Measurements from ENCODE around the gene EIF2AK3.
A peak's percentile ranks its signal among the peaks of the same experiment; 100 is the strongest.
"Not testable (repeated sequence)": the region's sequence is repeated elsewhere in the genome, so short reads cannot be mapped to it uniquely, and the experiment has no call there.

EIF2AK3 gene

DNA sequence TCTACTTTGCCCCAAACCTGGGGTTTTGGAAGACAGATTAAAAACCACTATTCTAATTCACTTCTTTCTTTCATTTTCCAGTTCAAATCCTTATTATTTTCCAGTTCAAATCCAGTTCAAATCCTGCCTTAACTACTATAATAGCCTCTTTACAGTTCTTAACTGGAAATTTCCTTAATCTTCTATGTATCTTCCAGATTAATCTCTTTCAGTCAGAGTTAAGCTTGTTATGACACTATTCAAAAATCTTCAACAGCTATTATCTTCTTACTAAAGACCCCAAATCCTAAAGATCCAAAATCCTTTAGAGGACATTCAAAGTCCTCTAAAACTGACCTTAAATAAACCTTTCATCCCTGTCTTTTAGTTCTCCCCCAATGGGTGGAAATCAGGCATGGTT lies 30.1 kb downstream of the EIF2AK3 start:
- no peak for DNase-seq (ENCODE audit: low read depth in 3 of 3)

DNA sequence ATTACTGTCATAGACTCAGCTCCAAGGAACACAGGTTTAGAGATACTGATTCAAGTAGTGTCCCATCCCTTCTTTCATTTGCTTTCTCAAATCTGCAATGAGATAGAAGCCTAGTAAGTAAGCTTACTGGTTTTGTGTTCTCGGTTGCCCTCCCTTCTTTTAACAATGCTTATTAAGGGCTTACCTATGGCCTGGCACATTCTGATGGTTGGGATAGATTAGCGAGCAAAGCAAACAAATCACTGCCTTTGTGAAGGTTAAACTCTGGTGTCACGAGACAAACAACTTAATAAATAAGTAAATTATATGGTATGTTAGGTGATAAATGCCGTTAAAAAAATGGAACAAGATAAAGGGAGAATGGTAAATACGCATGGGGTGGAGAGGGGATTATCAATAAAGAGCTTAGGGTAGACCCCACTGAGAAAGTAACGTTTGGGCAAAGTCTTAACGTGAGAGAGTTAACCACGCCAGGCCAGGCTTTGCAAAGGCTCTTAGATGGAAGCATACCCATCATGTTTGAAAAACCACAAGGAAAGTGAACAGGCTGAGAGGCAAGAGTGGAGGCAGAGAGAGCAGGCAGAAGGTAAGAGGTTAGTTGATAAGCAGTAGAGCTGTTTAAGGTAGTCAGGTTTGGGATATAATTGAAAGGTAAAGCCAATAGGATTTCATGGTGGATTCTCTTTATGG lies 31.0 kb downstream of the EIF2AK3 start:
- DNase-seq (ENCODE audit: low read depth in 3 of 3): no peak

DNA sequence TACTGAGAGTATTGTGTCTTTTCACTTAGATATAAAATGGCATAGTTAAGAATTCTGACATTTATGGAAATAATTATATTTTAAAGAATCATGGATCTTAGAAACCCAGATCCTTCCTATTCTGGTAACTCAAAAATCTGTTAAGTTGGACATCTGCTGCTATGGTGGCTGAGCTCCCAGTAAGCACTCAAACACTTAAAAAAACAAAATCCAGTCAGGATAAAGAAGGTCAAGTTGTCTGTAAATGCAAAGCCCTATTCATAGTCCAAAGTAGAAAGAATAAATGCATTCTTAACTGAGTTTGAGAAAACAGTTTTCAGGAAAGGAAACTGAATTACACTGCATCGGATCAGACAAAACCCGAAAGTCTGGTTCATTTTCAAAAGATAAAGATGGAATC lies 35.6 kb downstream of the EIF2AK3 start:
- DNase-seq (ENCODE audit: low read depth in 3 of 3): no peak

DNA sequence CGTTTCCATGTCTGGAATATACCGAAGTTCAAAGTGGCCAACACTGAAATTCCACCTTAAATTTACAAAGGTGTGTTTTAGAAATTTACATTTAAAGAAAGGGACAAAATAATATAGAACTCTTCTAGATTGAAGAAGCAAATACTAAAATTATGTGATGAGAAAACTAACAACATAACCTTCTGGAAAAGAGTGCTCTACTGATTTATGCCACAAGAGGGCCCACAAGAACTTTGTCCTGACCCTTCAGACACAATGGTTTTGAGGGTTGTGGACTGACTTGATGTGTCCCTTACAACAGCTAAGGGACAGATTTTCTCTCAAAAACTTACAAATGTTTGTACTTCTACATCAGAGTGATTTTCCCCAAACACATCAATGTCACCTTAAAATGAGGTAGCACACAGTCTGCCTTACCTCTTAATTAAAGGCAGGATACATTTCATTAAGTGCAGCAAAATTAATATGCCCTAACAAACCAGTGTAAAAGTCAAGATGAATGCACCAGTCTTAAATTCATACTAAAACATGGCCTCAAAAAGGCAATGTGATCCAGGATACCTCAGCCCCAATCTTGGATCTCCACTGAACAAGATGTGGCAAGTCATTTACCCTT lies 36.2 kb downstream of the EIF2AK3 start:
- DNase-seq (ENCODE audit: low read depth in 3 of 3): peak; percentile 2 to 22 (median 3)

DNA sequence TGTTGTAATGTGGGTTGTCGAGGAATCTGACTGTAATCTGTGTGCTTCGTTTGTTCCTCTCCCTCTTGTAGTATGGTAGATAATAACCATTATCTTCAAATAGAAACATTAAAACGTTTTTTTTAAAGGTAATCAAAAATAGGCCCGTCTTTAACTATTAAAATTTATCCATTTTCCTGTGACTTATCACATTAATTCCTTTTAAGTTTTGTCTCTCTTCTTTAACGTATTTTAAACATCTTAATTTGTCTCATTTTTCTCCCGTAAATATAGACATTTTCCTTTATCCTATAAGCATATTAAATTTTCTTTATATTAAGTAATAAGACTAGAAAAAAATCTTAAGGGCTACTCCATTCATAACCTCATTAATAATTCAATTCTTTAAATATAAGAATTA lies 41.3 kb downstream of the EIF2AK3 start:
- no peak for DNase-seq (ENCODE audit: low read depth in 3 of 3)

DNA sequence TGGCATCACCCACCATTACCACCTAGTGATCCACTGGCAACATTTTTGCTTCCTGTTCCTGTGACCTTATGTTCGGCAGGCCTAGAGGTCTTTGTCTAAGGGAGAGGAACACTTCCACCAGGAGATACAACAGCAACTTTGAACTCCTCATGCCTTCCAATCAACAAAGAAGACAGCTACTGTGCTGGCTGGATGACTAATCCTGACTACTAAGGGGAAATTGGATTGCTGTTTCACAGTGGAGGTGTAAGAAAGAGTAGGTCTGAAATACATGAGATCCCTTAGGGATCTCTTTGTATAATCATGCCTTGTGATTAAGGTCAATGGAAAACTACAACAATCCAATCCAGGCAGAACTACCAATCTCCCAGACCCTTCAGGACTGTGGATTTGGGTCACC lies 45.2 kb downstream of the EIF2AK3 start:
- no peak for DNase-seq (ENCODE audit: low read depth in 3 of 3)

DNA sequence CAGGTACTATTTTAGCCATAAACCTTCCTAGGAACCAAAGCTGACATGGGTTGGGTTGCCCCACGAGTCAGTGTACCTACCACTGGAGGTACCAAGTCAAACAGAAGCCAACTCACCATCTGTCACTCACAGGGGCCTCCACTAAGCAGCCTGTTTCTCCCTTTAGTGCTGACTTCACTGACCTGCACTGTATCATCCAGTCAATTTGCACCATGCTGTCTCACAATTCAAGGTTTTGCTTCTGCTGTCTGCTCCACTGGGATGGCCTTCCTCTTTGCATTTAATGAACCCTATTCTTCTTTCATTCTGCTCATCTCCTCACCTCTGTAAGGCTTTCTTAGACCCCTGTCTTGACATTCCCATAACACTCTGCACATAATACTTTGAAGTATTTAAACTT lies 47.2 kb downstream of the EIF2AK3 start:
- no peak for DNase-seq (ENCODE audit: low read depth in 3 of 3)

DNA sequence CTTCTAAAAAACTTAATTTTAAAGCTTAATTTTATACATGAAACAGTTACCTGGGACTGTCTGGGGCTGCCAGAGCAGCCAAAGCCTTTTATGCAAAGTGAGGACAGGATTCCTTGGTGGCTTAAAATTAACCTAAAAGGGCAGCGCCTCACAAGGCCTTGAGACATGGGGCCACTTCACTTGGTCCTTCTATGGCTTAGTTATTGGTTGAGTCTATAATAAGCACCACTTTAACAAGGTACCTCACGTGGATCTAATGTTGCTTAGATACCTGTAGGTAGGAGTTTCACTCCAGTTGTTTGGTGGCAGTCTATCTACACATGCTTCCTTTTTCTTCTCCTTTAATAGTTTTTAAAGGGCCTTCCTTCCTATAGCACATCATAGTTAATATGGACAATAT lies 51.6 kb downstream of the EIF2AK3 start:
- DNase-seq (ENCODE audit: low read depth in 3 of 3): no peak

DNA sequence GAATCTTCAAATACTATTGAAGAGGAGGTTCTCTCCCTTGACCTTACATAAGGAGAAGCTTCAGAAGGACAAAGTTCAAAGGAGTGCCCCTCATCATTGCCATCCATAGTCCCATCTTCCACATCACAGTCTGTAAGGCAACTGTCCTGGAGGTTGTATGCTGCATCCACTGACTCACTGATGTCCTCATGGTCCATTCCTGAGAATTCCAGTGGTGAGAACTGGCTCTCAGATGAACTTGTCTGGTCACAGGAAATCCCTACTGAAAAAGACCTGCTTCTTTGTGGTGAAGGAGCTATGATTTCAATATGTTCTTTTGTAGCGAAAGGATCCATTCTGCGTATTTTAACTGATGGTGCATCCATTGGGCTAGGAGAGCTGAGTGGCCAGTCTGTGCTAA lies 52.2 kb downstream of the EIF2AK3 start:
- DNase-seq (ENCODE audit: low read depth in 3 of 3): no peak

DNA sequence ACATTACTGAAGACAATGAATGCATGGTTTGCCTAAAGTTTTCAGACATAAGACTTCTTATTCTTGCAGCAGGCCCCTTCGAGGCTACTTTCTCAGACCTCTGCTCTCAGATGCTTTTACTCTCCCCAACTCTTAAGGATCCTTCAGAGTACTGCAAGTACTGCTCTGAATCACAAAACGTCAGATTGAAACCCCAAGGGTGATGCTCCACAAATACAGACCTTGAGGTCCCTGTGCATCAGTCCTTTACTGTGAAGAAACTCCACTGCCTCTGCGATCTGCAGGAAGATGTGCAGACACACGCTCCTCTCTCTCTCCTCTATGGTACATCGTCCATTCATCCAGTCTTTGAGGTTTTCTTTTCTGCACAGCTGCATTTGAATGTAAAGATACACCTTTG lies 52.8 kb downstream of the EIF2AK3 start:
- DNase-seq (ENCODE audit: low read depth in 3 of 3): no peak

DNA sequence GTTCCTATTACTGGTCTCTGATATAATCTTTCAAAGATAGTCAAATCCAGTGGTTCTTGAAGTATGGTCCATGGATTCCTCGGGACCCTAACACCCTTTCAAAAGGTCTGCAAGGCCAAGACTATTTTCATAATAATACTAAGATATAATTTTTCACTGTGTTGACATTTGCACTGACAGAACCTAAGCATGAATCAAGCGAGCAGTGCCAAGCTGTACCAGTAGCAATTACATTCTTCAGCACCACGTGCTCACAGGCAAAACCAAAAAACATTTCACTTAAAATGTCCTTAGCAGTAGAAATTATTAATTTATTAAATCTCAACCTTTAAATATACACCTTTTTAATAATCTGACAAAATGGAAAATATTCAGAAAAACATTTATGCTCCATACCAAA lies 59.1 kb downstream of the EIF2AK3 start:
- DNase-seq (ENCODE audit: low read depth in 3 of 3): no peak

DNA sequence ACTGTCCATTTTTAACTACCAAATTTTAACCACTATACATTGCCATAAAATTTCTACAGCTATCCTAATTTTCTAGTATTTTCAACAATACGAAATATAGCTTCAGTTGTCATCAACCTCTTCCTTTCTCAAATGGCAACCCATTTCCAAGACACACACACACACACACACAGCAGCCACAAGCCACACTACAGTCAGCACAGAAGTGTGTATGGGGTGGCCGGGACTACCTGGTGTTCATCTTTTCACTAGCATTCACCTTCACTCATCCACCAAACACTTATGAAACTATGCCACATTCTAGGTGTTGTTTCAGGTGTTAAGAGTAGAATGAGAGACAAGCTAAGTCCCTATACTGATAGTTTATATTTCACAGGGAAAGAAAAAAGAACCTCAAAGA lies 62.9 kb downstream of the EIF2AK3 start:
- DNase-seq (ENCODE audit: low read depth in 3 of 3): no peak

DNA sequence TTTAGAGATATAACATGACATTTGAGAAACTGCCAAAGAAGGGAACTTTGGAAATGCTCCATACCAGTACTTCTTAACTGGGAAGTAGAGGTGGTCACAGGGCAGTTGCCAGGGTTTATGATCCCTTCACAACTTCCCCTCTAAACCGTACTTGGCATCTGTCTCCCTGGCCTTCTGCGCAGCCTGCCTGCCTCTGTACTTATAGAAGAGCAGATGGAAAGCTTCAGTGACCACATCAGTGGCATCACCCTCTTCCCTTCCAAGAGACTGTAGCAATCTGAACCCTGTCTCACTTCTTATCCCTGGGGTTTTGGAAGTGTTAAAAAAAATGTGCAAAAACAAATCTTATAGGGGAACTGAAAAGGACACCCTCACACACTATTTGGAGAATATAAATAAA lies 64.1 kb downstream of the EIF2AK3 start:
- DNase-seq (ENCODE audit: low read depth in 3 of 3): no peak

DNA sequence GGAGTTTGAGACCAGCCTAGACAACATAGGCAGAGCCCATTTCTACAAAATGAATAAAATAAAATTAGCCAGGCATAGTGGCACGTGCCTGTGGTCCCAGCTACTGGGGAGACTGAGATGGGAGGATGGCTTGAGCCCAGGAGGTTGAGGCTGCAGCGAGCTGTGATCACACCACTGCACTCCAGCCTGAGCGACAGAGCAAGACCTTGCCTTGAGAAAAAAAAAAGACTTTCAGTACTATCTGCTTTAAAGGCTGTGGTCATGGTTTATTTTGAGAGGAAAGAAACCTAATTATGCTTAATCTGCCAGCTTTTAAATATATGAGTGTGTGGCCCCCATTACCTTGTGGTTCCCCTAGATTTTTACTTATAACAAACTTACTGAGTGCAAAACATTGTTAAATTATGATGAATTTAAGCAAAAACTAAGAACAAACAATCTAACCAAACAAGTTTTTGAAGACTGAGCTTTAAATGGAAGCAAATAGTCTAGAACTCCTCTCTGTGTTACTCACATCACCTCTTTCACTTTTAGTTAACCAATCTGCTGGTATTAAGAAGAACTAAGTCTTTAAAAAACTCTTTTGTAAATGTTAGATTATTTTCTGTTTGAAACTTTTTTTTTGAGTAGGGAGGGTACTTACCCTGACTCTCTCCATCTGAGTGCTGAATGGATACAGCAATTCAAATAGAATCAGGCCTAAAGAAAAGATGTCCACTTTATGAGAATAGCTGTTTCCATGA lies 65.4 kb downstream of the EIF2AK3 start:
- DNase-seq (ENCODE audit: low read depth in 3 of 3): no peak

DNA sequence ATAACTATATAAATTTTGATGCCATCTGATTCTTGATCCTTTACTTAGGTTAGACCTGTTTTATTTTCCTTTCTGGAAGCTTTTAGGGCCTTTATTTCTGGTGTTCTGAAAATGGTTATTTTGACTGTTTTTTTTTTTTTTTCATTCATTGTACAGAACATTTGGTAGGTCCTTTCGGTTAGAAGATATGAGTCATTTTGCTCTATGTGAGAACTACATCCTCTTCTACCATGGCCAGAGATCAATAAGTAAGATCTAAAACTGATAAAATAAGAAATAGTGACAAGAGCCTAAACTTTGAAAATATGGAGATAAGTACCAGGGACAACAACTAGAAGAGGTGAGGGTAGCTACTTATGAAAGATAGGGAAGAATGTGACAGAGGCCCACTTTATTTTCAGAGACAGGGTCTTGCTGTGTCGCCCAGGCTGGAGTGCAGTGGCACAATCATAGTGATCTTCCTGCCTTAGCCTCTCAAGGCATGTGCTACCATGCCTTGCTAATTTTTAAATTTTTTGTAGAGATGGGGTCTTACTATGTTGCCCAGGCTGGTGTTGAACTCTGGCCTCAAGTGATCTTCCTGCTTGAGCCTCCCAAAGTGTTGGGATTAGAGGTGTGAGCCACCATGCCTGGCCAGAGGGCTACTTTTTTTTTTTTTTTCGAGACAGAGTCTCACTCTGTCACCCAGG lies 66.5 kb downstream of the EIF2AK3 start:
- no peak for DNase-seq (ENCODE audit: low read depth in 3 of 3)

DNA sequence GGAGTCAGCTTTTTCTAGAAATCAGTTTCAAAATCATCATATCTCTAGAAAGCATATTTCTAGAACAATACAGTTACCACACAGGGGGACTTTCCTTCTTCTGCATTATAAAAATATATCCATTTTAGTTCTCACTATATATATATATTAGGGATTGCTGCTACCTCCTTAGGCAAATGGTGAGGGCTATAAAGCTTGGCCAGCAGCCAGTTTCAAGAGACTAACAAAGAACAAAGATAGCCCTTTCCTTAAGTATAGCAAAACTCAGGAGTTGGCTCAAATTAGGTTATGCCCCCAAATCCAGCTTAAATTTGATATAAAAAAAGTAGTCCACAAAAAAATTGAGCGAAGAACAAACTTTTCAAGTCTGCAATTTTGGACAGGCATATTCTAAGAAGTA lies 70.0 kb downstream of the EIF2AK3 start:
- DNase-seq (ENCODE audit: low read depth in 3 of 3): no peak

DNA sequence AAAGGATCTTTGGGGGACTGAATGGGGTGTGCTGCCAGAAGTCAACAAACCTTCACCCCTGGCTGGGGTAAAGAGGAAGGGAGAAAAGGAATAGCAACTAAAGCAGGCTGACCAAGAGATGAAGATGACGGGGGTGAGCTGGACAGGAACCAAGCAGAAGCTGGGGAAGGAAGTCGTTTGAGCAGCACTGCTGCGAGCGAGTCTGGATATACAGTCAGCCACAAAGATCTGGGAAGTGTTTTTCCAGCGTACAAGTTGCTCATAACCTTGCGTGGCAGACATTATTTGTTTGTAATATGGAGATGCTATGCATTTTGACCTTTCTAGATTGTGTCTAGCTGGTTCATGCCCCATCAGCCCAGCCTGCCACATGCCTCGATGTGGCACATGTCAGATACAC lies 71.2 kb downstream of the EIF2AK3 start:
- DNase-seq (ENCODE audit: low read depth in 3 of 3): no peak

DNA sequence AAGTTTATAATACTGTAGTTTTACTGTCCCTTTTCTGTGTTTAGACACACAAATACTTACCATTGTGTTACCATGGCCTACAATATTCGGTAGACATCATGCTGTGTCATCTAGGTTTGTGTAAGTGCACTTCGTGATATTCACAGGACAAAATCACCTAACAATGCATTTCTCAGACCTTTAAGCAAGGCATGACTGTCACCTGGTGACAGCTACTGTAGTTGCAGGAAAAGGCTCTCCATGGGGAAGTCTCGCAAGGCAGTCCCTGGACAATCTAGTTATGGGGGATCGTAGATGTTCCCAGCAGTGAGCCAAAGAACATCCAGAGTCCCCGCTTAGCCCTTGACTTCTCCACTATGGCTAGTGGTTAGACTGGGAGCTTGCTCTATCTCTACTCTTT lies 73.1 kb downstream of the EIF2AK3 start:
- no peak for DNase-seq (ENCODE audit: low read depth in 3 of 3)

DNA sequence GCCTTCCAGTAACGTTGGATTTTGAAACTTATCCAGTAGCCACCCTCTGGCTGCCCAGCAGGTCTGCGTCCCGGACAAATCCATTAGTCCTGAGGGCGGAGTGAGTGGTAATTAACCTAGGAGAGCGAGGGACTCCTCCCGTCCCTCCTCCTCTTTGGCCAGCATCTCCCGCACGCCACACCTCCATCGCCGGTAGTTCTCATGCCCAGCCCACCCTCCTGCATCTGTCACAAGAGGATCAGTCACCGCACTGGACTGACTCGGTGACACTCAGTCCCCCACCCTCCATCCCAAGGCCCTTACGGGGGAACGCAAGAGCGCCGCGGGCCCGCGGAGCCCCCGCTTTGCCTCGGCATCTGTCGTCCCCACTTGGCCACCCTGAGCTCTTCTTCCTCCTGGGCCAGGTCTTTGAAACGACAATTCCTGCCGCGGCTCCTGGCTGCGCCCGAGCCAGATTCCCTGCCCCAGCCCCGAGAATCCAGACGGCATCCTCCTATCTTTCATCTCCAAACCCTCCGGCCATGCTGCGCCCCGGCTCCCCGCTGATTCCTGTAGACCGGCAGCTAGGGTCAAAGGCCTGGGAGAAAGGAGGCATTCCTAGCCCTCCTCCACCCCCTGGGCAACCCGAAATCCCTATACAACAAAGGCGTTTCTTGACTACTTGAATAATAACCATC lies 77.5 kb downstream of the EIF2AK3 start:
- no peak for DNase-seq (ENCODE audit: low read depth in 3 of 3)

DNA sequence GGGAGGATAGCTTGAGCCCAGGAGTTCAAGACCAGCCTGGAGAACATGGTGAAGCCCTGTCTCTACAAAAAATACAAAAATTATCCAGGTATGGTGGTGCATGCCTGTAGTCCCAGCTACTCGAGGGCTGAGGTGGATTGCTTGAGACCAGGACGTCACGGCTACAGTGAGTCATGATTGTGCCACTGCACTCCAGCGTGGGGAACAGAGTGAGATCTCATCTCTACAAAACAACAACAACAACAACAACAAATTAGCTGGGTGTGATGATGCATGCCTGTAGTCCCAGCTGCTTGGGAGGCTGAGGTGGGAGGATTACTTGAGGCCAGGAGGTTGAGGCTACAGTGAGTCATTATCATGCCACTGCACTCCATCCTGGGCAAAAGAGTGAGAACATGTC lies 81.0 kb downstream of the EIF2AK3 start:
- not testable (repeated sequence) for DNase-seq (ENCODE audit: low read depth in 3 of 3)

DNA sequence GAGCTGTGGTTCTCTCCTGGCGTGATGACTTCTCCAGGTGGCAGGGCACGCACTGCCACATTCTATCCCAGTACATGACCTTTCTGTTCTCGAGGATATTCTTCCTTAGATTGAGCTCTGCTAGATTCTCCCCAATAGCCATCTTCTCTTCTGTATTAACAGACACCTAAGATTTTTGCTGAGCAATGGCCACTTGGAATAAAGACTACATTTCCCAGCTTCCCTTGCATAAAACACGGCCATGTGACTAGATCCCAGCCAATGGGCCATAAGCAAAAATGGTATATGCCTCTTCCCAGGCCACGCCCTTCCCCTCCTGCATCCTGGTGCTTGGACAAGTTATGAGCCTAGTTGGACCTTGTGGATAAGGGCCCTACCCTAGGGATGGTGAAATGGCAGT lies 82.1 kb downstream of the EIF2AK3 start:
- no peak for DNase-seq (ENCODE audit: low read depth in 3 of 3)

DNA sequence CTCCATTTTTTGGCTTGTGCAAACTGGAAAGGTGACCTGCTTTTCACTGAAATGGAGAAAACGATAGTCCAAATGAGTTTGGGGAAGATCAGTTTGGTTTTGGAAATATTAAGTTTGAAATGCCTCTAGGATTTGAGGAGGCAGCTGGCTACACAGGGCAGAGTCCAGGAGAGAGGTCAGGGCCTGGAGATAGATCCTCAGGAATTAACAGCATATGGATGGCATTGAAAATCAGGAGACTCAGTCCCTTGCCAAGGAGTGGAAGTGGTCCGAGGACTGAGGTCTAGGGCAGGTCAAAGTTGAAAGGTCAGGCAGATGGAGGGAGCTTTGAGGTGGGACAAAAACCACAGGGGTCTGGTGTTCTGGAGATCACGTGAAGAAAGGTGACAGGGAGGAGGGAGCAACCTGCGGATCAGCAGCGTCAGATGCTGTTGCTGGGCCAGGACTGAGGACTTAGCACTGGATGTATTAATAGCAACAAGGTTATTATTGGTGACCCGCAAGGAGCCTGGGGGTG lies 83.7 kb downstream of the EIF2AK3 start:
- no peak for DNase-seq (ENCODE audit: low read depth in 3 of 3)

Measured in stimulated activated CD4-positive, alpha-beta T cell treated with anti-CD3 and anti-CD28 coated beads, TNF-alpha, amount 100 ng/mL, for 24 hours (primary cell).